ENCODE data around the gene SFXN4. TPM values are rescaled to one million over a fixed set of nuclear protein-coding genes. Genes with fewer than 3 reads are reported as not detected.

Gene SFXN4
- total and polyA plus RNA-seq, 2 of the 13 experiments (the other 11 are each of a cell fraction or from before 2014, with no cell fraction given), result 47.7 to 64.9 TPM

DNA sequence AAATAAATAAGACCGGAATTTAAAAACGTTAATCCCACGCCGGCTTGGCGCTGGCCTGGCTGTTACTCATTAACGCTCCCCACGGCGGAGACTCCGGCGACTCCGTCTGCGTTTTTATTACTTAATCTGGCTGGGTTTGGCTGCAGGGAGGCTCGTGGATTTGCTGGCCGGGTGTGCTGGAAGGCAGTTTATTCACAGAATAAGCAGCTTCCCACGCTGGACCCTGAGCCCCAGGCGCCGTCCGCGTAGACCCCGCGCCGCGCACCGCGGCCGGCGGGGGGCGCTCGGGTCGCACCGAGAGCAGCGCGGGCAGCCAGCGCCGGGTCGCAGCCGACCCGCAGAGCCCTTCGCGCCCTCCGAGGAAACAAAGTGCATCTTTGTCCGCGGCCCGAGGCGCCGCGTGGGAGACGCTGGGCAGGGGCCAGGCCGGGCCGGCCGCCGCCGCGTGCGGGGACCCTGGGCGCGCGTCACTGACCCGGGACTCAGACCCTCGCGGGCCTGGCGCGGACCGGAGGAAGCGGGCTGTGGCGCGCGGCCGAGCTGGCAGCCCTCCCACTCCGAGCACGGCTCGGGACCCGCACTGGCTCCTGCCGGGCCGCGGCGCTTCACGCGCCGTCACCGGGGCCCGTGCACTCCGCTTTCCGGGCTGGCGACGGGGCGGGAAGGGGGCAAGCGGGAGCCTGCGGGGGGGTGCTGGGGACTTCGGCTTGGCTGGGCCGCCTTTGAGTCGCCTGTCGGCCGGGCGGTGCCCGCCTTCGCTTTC is 41.3 kb upstream of the SFXN4 start (continued):
- TF ChIP-seq MEF2D (CRISPR knock-in tag; IDR thresholded peaks at IDR 0.05) (0 out of 2 replicates have a peak, but pooled peaks have one; percentile 7), ZNF605 (CRISPR knock-in tag; IDR thresholded peaks at IDR 0.05) (peak; percentile 60; the same call in 1 of the 2 replicates), ZZZ3 (CRISPR knock-in tag; IDR thresholded peaks at IDR 0.05; ENCODE audit: borderline replicate concordance) (peak; percentile 20; the same call in 1 of the 2 replicates), SATB2 (CRISPR knock-in tag; IDR thresholded peaks at IDR 0.05) (peak; percentile 88; the same call in 1 of the 2 replicates), ZNF441 (CRISPR knock-in tag; IDR thresholded peaks at IDR 0.05; ENCODE audit: borderline replicate concordance) (peak; percentile 30; the same call in 1 of the 2 replicates), CENPBD1 (CRISPR knock-in tag; IDR thresholded peaks at IDR 0.05; ENCODE audit: borderline replicate concordance, low read depth) (no peak), FIP1L1 (IDR thresholded peaks at IDR 0.05; ENCODE audit: borderline replicate concordance, insufficient read depth, low read depth, low read length) (no peak), PHF21A (CRISPR knock-in tag; IDR thresholded peaks at IDR 0.05) (peak; percentile 8), ZSCAN31 (CRISPR knock-in tag; IDR thresholded peaks at IDR 0.05; ENCODE audit: low read depth) (peak; percentile 57; the same call in 1 of the 2 replicates), ZNF468 (CRISPR knock-in tag; IDR thresholded peaks at IDR 0.05) (no peak), ASH2L (IDR thresholded peaks at IDR 0.05; ENCODE audit: insufficient read length, low read depth, low read length) (peak; percentile 63), SALL2 (CRISPR knock-in tag; IDR thresholded peaks at IDR 0.05) (peak; percentile 4; the same call in 1 of the 2 replicates), ZFP1 (CRISPR knock-in tag; IDR thresholded peaks at IDR 0.05) (0 out of 2 replicates have a peak, but pooled peaks have one; percentile 18), TFE3 (CRISPR knock-in tag; IDR thresholded peaks at IDR 0.05) (0 out of 2 replicates have a peak, but pooled peaks have one; percentile 18), POLR2A (IDR thresholded peaks at IDR 0.05; ENCODE audit: insufficient read depth in 1 of 2, low read depth in 2 of 2, low read length in 2 of 2) (peak in 1 of 2 experiments; percentile 73; a peak in 1 of 4 replicates), ZNF501 (CRISPR knock-in tag; IDR thresholded peaks at IDR 0.05) (peak; percentile 84; the same call in 1 of the 2 replicates)
- TF ChIP-seq, protein P1, sequence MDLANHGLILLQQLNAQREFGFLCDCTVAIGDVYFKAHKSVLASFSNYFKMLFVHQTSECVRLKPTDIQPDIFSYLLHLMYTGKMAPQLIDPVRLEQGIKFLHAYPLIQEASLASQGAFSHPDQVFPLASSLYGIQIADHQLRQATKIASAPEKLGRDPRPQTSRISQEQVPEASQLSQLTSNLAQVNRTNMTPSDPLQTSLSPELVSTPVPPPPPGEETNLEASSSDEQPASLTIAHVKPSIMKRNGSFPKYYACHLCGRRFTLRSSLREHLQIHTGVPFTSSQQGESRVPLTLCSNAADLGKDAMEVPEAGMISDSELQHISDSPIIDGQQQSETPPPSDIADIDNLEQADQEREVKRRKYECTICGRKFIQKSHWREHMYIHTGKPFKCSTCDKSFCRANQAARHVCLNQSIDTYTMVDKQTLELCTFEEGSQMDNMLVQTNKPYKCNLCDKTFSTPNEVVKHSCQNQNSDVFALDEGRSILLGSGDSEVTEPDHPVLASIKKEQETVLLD (CRISPR knock-in tag; IDR thresholded peaks at IDR 0.05; ENCODE audit: low read depth), result peak; percentile 47
- TF ChIP-seq, protein P2, sequence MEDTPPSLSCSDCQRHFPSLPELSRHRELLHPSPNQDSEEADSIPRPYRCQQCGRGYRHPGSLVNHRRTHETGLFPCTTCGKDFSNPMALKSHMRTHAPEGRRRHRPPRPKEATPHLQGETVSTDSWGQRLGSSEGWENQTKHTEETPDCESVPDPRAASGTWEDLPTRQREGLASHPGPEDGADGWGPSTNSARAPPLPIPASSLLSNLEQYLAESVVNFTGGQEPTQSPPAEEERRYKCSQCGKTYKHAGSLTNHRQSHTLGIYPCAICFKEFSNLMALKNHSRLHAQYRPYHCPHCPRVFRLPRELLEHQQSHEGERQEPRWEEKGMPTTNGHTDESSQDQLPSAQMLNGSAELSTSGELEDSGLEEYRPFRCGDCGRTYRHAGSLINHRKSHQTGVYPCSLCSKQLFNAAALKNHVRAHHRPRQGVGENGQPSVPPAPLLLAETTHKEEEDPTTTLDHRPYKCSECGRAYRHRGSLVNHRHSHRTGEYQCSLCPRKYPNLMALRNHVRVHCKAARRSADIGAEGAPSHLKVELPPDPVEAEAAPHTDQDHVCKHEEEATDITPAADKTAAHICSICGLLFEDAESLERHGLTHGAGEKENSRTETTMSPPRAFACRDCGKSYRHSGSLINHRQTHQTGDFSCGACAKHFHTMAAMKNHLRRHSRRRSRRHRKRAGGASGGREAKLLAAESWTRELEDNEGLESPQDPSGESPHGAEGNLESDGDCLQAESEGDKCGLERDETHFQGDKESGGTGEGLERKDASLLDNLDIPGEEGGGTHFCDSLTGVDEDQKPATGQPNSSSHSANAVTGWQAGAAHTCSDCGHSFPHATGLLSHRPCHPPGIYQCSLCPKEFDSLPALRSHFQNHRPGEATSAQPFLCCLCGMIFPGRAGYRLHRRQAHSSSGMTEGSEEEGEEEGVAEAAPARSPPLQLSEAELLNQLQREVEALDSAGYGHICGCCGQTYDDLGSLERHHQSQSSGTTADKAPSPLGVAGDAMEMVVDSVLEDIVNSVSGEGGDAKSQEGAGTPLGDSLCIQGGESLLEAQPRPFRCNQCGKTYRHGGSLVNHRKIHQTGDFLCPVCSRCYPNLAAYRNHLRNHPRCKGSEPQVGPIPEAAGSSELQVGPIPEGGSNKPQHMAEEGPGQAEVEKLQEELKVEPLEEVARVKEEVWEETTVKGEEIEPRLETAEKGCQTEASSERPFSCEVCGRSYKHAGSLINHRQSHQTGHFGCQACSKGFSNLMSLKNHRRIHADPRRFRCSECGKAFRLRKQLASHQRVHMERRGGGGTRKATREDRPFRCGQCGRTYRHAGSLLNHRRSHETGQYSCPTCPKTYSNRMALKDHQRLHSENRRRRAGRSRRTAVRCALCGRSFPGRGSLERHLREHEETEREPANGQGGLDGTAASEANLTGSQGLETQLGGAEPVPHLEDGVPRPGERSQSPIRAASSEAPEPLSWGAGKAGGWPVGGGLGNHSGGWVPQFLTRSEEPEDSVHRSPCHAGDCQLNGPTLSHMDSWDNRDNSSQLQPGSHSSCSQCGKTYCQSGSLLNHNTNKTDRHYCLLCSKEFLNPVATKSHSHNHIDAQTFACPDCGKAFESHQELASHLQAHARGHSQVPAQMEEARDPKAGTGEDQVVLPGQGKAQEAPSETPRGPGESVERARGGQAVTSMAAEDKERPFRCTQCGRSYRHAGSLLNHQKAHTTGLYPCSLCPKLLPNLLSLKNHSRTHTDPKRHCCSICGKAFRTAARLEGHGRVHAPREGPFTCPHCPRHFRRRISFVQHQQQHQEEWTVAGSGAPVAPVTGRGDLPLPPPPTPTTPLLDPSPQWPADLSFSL (CRISPR knock-in tag; IDR thresholded peaks at IDR 0.05), result no peak
